ENCODE results near the gene RFFL. TPM values are rescaled to one million over a fixed set of nuclear protein-coding genes. Genes with fewer than 3 reads are reported as not detected.
"Not testable (repeated sequence)": the region's sequence is repeated elsewhere in the genome, so short reads cannot be mapped to it uniquely, and the experiment has no call there.

Gene RFFL
- total RNA-seq, 1 donor from 2014 or later, result 20.7 TPM

DNA sequence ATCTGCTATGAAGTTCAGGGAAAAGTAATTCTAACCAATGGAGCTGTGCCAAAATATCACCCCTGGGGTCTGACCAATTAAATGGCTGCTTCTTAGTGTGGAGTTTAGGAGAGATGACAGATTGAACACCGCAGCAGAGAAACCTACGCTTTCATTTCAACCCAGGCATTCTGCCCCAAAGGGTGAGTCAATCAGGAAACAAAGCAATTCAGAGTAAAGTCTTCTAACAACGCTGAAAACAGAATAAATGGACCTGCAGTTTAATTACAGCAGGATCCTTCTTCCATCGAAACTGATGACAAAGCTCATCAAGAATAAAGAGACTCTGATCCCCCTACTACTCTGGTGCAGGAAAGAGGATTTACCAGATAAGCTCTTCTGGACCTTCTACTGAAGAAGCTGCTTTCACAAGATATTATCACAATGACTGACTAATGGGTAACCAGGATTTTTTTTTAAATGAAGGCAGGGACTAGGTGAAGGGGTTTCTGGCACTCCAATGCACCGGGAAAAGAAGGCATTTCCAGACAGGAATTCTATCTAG, 16.7 kb downstream of the RFFL start:
- peak; percentile 77 for DNase-seq (ENCODE audit: low read depth)

DNA sequence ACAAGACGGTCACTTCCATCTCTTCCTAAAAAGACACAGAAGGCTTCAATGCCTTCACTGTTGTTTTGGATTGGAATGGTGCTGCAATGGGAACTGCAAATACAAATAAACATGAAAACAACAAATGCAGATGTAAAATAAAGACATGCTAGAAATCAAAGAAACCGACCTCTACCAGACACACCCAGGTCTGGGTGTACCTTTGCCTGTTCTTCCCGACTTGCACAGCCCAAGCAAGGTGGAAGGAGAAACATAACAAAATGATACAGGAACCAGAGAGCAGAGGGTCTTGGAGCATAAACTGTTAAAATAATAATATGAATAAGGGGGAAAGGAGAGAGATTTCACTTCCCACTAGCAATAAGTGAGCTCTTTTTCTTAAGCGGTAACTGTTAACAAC, 17.3 kb downstream of the RFFL start:
- DNase-seq (ENCODE audit: low read depth), result no peak

- not testable (repeated sequence) for DNase-seq (ENCODE audit: low read depth)
Measured at GRCh38 chr17:35045458-35045979, 18.0 kb downstream of the RFFL start.

GRCh38 chr17:35044181-35044580, 19.3 kb downstream of the RFFL start:
- no peak for DNase-seq (ENCODE audit: low read depth)

- no peak for DNase-seq (ENCODE audit: low read depth)
Measured at GRCh38 chr17:35041390-35041789, 22.1 kb downstream of the RFFL start.

GRCh38 chr17:35038453-35038852, 25.1 kb downstream of the RFFL start:
- DNase-seq (ENCODE audit: low read depth), result no peak

DNA sequence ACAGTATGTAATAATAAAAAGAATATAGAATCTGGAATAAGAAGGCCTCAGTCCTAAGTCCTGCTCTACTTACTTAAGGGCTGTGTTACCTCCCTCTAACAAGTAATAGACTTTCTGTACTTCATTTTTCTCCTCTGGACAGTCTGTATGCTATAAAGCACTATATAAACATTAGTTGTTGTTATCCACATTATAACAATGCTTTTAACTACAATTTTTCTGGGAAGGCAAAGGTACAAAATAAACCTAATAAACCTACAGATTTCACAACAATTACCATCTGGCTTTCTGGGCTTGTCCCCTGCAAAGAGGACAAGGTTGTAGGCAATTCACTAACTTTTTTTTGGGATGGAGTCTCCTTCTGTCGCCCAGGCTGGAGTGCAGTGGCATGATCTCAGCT, 32.7 kb downstream of the RFFL start:
- no peak for DNase-seq (ENCODE audit: low read depth)

- DNase-seq (ENCODE audit: low read depth), result peak; percentile 56
Measured at GRCh38 chr17:35028531-35029262, 34.8 kb downstream of the RFFL start.

DNA sequence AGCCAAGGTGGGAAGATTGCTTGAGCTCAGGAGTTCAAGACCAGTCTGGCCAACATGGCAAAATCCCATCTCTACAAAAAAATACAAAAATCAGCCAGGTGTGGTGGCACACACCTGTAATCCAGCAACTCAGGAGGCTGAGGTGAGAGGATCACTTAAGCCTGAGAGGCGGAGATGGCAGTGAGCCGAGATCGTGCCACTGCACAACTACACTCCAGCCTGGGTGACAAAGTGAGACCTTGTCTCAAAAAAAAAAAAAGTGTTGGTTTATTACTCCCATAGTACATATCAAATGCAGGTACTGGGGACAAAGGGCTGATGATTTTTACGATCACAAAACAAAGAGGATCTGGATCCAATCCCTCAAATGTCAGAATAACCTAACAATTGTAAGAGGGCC, 35.4 kb downstream of the RFFL start:
- DNase-seq (ENCODE audit: low read depth), result not testable (repeated sequence)

DNA sequence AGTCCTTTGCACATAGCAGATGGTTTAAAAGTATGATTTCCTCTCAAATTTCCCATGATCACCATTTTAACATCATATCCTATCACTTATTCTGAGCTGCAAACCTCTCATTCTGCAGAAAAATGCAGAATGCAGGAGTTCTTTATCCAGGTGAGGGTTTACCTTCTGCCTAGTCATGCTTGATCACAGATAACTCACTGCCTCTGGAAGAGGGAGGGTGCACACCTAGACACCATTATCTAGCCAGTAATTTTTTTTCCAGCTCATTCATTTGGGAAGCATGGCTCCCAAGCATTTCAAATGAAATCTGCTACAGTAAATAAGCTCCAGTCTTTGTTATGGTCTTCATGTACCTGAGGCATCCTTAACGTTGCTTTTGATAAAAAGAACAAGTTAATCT, 38.0 kb downstream of the RFFL start:
- DNase-seq (ENCODE audit: low read depth), result no peak

- no peak for DNase-seq (ENCODE audit: low read depth)
Measured at GRCh38 chr17:35023538-35023937, 40.0 kb downstream of the RFFL start.

GRCh38 chr17:35022536-35023063, 40.9 kb downstream of the RFFL start:
- peak; percentile 97 for DNase-seq (ENCODE audit: low read depth)

- no peak for DNase-seq (ENCODE audit: low read depth)
Measured at GRCh38 chr17:35021520-35022380, 41.8 kb downstream of the RFFL start.

DNA sequence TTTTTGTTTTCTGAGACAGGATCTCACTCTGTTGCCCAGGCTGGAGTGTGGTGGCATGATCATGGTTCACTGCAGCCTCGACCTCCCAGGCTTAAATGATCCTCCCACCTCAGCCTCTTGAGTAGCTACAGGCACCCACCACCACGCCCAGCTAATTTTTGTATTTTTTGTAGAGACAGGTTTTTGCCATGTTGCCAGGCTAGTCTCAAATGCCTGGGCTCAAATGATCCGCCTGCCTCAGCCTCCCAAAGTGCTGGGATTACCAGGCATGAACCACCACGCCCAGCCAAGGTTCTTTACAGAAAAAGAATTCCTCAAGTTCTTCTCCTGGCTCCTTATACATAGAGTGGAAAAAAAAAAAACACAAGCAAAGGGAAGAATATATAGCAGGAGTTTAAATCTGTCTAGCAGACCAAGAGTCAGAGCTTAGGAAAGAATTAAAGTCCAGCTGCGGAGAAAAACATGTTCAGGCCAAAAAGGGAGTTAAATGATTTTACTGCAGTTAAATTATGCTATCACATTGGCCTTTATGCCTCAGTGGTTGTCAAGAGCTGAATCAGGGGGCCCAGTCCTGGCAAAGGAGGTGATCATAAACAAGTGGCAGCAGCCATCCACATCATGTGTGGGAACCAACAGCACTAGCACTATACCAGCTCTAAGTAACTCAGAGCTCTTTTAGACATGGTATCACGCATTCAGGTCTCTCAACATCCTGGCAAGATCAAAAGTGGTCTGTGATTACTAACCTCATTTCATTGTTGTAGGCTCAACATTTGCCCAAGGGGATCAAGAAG, 43.9 kb downstream of the RFFL start:
- no peak for DNase-seq (ENCODE audit: low read depth)

DNA sequence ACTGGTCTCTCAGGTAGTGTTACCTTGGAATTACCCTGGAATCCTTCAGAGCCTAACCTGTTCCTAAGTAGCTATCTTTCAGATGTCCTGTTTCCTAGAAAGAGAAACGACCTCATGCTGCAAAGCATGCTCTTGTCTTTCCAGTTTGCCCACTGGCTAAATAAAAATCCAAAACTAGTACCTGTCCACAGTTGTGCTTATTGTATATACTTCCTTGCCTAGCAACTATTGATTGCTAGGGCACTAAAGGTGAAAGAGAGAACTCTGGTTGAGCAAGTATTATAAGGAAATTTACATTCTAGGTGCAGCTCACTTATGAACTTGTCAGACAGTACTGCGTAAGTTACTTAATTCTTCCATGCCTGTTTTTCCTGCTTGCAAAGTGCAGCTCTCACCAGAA, 44.7 kb downstream of the RFFL start:
- no peak for DNase-seq (ENCODE audit: low read depth)

DNA sequence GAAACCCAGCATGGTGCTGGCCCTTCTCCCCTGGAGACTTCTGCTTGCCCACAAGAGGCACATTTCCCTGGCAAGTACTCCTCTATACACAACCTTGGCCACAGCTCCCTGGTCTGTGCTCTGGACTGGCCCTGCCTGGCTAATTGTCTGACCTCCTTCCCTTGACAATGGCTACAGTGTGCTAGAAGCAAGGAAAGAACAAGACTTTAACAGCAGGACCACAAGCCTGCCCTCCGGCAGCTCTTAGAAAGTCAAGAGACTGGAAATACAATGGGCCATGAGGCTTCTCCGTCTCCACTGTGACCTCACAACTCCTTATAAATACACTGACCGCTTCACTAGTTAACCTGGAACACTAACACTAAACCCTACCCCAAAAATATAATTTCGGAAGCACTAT, 46.5 kb downstream of the RFFL start:
- DNase-seq (ENCODE audit: low read depth), result no peak

DNA sequence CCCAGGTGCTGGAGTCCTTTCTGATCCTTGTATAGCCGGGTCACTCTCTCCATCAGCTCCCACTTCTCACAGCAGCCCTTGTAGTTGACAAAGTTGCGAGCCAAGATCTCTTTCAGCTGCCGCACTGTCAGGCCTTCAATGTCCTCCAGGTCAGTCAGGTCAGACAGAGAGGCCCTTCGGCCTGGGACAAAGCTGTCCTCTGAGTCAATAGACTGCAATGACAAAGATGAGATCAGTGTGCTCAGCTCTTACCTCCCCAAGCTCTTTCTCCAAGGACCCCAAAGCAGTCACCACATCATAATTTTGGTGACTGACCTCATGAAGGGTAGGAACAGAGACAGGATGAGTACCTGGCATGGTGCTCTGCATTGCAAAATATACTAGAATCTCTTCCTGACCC, 47.1 kb downstream of the RFFL start:
- no peak for DNase-seq (ENCODE audit: low read depth)

GRCh38 chr17:35011671-35012216, 51.8 kb downstream of the RFFL start:
- DNase-seq (ENCODE audit: low read depth), result no peak

DNA sequence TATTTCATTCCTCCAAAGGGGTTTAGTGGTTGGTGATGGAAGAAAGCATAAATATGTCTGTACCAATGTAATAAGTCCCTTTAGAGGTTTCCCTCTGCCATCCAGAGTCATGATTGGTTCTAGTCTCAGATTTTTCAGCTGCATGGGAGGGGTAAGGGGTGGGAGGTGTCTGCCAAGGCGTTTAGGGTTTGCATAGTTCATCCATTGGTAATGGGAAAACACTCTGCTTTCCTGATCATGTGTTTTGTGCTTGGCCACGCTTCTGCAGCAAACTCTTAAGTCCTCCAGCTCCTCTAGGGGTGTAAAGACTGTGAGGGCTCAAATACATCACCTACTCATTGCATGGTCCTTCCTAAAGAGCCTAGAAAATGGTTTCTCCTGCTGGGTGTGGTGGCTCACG, 53.4 kb downstream of the RFFL start:
- no peak for DNase-seq (ENCODE audit: low read depth)

DNA sequence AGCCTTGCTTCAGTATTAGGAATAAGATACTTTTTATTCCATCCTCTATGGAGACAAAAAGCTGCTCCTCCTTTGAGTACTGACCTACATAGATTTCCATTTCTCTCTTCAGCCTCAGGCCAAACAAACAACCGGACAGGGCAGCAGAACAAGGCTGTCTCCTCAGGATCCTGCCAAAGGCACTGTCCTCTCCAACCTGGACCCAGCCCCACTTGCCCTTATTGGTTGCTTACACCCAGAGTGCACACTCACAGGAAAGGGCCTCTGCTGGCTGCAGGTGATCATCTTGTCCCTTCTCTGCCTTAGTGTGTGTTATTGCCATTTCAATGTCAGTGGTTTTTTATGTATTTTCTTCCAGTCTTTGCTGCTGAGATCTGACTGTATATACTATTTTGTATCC, 56.5 kb downstream of the RFFL start:
- DNase-seq (ENCODE audit: low read depth), result no peak

- no peak for DNase-seq (ENCODE audit: low read depth)
Measured at GRCh38 chr17:35006345-35006744, 57.2 kb downstream of the RFFL start.

Measured in renal cortical epithelial cell (primary cell).